ENCODE measurements around the gene INO80C.
"Not testable (repeated sequence)": the region's sequence is repeated elsewhere in the genome, so short reads cannot be mapped to it uniquely, and the experiment has no call there.

INO80C gene

GRCh38 chr18:35459997-35460396 is 37.8 kb downstream of the INO80C start:
- DNase-seq, result peak in 1 of 4 experiments; percentile 9

GRCh38 chr18:35458677-35459441 is 38.9 kb downstream of the INO80C start:
- peak in 3 of 4 experiments; percentile 33 to 36 (median 35) for DNase-seq

GRCh38 chr18:35458271-35458670 is 39.5 kb downstream of the INO80C start:
- DNase-seq, result no peak

GRCh38 chr18:35457140-35457704 is 40.5 kb downstream of the INO80C start:
- DNase-seq, result no peak

GRCh38 chr18:35455926-35456763 is 41.6 kb downstream of the INO80C start:
- DNase-seq, result peak in 3 of 4 experiments; percentile 16 to 44 (median 38)

- DNase-seq, result no peak
These were observed 43.0 kb downstream of the INO80C start for GRCh38 chr18:35454803-35455202.

GRCh38 chr18:35453065-35453464 is 44.7 kb downstream of the INO80C start:
- DNase-seq, result not testable (repeated sequence)

- DNase-seq, result no peak
These were observed 45.8 kb downstream of the INO80C start for GRCh38 chr18:35451916-35452315.

GRCh38 chr18:35451032-35451431 is 46.7 kb downstream of the INO80C start:
- no peak for DNase-seq

- DNase-seq, result no peak
These were observed 53.1 kb downstream of the INO80C start for GRCh38 chr18:35444636-35445035.

- no peak for DNase-seq
These were observed 53.9 kb downstream of the INO80C start for GRCh38 chr18:35443847-35444246.

GRCh38 chr18:35443434-35443833 is 54.3 kb downstream of the INO80C start:
- peak in 3 of 4 experiments; percentile 28 to 49 (median 35) for DNase-seq

- DNase-seq, result no peak
These were observed 55.1 kb downstream of the INO80C start for GRCh38 chr18:35442701-35443100.

GRCh38 chr18:35441857-35442595 is 55.7 kb downstream of the INO80C start:
- DNase-seq, result no peak

GRCh38 chr18:35438480-35439234 is 59.1 kb downstream of the INO80C start:
- peak in 3 of 4 experiments; percentile 7 to 35 (median 24) for DNase-seq

GRCh38 chr18:35437836-35438235 is 59.9 kb downstream of the INO80C start:
- no peak for DNase-seq

GRCh38 chr18:35436076-35436649 is 61.6 kb downstream of the INO80C start:
- DNase-seq, result no peak

GRCh38 chr18:35435401-35435800 is 62.4 kb downstream of the INO80C start:
- no peak for DNase-seq

- DNase-seq, result no peak
These were observed 65.2 kb downstream of the INO80C start for GRCh38 chr18:35432565-35433001.

GRCh38 chr18:35431374-35431741 is 66.4 kb downstream of the INO80C start:
- no peak for DNase-seq

GRCh38 chr18:35430721-35431373 is 66.9 kb downstream of the INO80C start:
- peak; percentile 34 to 77 (median 45) for DNase-seq

Data from suppressor macrophage (primary cell).